Measurements from ENCODE around the gene CLPTM1L.
"Not testable (repeated sequence)": the region's sequence is repeated elsewhere in the genome, so short reads cannot be mapped to it uniquely, and the experiment has no call there.

CLPTM1L gene

DNA sequence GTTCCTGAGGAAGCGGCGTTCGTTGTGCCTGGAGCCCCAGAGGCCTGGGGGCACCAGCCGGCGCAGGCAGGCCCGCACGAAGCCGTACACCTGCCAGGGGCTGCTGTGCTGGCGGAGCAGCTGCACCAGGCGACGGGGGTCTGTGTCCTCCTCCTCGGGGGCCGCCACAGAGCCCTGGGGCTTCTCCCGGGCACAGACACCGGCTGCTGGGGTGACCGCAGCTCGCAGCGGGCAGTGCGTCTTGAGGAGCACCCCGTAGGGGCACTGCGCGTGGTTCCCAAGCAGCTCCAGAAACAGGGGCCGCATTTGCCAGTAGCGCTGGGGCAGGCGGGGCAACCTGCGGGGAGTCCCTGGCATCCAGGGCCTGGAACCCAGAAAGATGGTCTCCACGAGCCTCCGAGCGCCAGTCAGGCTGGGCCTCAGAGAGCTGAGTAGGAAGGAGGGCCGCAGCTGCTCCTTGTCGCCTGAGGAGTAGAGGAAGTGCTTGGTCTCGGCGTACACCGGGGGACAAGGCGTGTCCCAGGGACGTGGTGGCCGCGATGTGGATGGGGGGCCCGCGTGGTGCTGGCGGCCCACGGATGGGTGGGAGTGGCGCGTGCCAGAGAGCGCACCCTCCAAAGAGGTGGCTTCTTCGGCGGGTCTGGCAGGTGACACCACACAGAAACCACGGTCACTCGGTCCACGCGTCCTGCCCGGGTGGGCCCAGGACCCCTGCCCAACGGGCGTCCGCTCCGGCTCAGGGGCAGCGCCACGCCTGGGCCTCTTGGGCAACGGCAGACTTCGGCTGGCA lies 51.3 kb downstream of the CLPTM1L start:
- in situ Hi-C loops (cut with MboI; ENCODE audit: low sequenced_read_pairs), result no loop called here

- in situ Hi-C loops (cut with MboI; ENCODE audit: low sequenced_read_pairs), result no loop called here
Observed at GRCh38 chr5:1292846-1293415, 52.0 kb downstream of the CLPTM1L start.

DNA sequence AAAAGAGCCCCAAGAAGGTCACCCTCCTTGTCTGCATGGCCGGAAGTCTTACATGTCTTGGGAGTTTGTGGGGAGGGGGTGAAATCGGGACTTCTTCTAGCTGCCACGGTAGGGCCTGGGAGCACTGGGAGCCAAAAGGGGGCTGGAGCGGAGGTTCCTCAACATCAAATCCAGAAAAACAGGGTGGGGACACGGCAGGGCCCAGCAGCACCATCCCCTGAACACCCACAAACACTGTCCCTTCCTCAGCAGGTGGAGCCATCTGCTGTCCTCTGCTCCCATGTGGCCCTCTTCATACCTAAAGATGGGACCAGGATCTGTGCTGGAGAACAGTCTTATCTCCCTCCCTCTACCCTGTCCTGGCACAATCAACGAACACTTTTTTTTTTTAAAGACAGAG lies 52.8 kb downstream of the CLPTM1L start:
- in situ Hi-C loops (cut with MboI; ENCODE audit: low sequenced_read_pairs), result no loop called here

DNA sequence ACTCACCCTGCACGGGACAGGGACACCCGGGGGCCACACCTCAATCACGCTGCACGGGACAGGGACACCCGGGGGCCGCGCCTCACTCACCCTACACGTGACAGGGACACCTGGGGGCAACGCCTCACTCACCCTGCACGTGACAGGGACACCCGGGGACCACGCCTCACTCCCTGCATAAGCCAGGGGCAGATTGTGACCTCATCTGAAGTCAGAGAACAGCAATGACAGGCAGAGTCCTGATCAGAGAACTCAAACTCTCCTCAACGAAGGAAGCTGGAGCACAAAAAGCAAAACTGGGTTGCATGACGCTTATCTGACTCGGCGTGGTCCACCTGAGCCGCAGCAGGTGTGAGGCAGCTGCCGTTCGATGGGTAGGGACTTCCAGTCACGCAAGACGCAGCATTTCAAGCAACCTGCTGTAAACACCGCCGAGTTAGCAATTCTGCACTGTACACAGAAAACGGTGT lies 53.3 kb downstream of the CLPTM1L start:
- in situ Hi-C loops (cut with MboI; ENCODE audit: low sequenced_read_pairs), result no loop called here

- in situ Hi-C loops (cut with MboI; ENCODE audit: low sequenced_read_pairs), result not testable (repeated sequence)
Observed at GRCh38 chr5:1290956-1291355, 53.9 kb downstream of the CLPTM1L start.

GRCh38 chr5:1289559-1289958 lies 55.3 kb downstream of the CLPTM1L start:
- in situ Hi-C loops (cut with MboI; ENCODE audit: low sequenced_read_pairs), result not testable (repeated sequence)

DNA sequence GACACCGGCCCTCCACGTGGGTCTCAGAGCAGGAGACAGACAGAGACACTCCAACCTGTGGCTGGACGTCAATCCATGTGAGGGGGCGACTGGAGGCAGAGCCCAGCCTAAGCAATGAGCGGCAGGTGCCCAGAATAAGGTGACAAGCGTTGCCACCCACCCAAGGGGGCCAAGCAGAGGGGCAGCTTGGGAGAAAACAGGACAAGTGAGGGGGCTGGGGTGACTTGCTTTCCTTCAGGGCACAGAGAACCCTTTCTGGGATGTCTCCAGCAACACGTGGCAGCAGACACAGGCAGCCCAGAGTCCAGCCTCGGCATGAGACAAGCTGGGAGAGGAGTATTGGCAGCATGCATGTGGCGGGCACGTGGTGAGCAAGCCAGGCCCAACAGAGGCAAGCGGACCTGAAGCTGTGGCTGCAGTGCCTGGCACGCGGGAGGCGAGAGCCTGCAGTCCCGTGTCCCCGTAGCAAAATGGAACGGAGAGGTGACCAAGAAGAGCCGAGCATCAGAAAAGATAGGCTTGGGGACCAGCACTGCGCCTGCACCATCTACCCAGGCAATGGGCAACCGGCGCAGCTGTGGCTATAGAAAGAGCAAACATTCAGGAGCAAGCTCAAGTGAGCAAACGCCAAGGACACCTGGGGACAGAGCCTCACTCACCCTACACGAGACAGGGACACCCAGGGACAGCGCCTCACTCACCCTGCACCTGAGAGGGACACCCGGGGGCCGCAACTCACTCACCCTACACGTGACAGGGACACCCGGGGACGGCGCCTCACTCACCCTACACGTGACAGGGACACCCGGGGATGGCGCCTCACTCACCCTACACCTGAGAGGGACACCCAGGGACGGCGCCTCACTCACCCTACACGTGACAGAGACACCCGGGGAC lies 56.2 kb downstream of the CLPTM1L start:
- in situ Hi-C loops (cut with MboI; ENCODE audit: low sequenced_read_pairs), result no loop called here

DNA sequence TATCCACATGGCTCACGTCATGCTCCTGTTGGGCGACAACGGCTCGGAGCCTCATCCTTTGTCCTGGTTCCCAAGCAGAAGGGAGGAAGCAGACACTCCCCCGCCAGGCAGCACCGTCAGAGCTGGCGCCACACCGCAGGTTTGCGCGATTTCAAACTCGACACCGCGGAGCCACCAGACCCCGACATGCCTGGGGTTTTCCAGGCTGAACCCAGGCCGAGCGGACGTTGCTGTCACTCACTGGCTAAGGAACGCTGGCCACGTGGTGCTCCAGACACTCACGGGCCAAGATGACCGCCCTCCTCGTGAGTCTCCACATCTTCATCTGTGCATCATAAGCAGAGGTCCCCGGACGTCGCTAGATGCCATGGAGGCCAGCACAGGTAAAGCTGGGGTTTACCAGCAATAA lies 59.0 kb downstream of the CLPTM1L start:
- in situ Hi-C loops (cut with MboI; ENCODE audit: low sequenced_read_pairs), result no loop called here

DNA sequence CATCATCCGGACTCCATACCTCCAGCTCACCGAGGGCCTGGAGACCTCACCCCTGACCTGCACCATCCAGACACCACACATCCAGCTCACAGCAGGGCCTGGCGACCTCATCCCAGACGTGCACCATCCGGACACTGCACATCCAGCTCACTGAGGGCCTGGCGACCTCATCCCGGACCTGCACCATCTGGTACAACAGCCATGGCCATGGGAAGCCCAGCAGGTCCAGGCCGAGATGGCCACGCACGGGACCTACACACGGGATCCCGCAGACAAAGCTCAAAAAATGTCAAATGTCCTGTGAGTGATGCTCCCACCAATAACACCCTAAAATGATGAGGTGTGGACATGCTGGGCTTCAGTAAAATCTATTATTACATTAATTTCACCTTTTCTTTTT lies 59.8 kb downstream of the CLPTM1L start:
- in situ Hi-C loops (cut with MboI; ENCODE audit: low sequenced_read_pairs), result no loop called here

DNA sequence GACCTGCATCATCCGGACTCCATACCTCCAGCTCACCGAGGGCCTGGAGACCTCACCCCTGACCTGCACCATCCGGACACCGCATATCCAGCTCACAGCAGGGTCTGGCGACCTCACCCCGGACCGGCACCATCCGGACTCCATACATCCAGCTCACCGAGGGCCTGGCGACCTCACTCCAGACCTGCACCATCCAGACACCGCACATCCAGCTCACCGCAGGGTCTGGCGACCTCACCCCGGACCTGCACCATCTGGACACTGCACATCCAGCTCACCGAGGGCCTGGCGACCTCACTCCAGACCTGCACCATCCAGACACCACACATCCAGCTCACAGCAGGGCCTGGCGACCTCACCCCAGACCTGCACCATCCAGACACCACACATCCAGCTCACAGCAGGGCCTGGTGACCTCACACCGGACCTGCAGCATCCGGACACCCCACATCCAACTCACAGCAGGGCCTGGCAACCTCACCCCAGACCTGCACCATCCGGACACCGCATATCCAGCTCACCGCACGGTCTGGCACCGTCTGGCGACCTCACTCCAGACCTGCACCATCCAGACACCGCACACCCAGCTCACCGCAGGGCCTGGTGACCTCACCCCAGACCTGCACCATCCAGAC lies 60.4 kb downstream of the CLPTM1L start:
- in situ Hi-C loops (cut with MboI; ENCODE audit: low sequenced_read_pairs), result not testable (repeated sequence)

- in situ Hi-C loops (cut with MboI; ENCODE audit: low sequenced_read_pairs), result not testable (repeated sequence)
Observed at GRCh38 chr5:1283729-1284041, 61.2 kb downstream of the CLPTM1L start.

GRCh38 chr5:1282993-1283728 lies 61.7 kb downstream of the CLPTM1L start:
- in situ Hi-C loops (cut with MboI; ENCODE audit: low sequenced_read_pairs), result not testable (repeated sequence)

DNA sequence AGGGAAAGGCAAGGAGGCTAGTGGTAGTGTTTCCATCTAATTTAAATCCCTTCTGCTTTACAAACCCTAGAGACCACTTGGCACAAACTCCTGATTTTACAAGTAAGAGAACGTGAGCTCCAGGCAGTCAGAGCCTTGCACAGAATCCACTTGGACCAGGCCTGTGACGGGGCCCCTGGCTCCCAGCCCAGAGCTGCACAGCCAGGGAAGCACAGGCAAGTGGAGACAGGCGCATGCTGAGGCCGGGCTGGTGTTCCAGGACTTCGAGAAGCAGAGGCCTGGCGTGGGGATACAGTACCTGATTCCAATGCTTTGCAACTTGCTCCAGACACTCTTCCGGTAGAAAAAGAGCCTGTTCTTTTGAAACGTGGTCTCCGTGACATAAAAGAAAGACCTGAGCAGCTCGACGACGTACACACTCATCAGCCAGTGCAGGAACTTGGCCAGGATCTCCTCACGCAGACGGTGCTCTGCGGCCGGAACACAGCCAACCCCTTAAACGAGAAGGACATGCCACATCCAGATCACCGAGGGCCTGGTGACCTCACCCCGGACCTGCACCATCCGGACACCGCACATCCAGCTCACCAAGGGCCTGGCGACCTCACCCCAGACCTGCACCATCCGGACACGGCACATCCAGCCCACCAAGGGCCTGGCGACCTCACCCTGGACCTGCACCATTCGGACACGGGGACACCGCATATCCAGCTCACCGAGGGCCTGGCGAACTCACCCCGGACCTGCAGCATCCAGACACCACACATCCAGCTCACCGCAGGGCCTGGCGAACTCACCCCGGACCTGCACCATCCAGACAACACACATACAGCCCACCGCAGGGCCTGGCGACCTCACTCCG lies 62.5 kb downstream of the CLPTM1L start:
- in situ Hi-C loops (cut with MboI; ENCODE audit: low sequenced_read_pairs), result no loop called here

GRCh38 chr5:1281038-1281882 lies 63.6 kb downstream of the CLPTM1L start:
- in situ Hi-C loops (cut with MboI; ENCODE audit: low sequenced_read_pairs), result no loop called here

DNA sequence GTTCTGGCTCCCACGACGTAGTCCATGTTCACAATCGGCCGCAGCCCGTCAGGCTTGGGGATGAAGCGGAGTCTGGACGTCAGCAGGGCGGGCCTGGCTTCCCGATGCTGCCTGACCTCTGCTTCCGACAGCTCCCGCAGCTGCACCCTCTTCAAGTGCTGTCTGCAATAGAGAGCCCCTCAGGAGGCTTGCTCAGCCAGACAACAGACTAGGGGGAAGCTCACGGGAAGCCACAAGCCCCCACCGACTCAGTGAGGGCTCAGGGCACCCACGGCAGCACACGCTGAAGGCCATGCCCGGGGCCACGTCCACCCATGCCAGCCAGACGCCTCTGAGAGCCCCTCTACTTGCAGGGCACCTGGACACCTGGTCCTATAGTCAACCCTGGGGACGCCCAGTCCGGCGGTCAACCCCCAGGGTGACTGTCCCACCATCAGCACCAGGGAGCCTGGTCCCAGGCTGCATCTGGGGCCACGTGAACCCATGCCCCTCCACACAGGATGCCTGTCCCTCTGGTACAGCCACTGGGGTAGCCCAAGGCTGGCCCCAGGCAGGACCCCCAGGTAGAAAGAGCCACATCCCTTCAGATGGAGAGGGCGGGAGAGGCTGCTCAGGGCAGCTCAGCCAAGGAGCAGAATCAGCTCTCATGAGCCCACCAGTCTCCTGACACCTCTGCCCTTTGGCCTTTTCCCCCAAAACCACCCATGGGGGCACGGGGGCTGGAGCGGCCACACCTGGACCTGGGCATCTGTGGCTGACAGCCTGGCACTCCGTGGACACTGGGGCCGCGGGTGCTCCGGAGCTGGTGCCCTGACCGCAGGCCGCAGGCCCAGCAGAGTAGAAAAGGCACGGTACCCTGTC lies 64.5 kb downstream of the CLPTM1L start:
- in situ Hi-C loops (cut with MboI; ENCODE audit: low sequenced_read_pairs), result no loop called here

GRCh38 chr5:1279443-1280151 lies 65.3 kb downstream of the CLPTM1L start:
- in situ Hi-C loops (cut with MboI; ENCODE audit: low sequenced_read_pairs), result no loop called here

Data from HL-60/S4 treated with phorbol 12-myristate 13-acetate at 8.2 ng/mL for 4 days and 3 days (cell line).